KOPT-K1 (cell line): ENCODE data around the gene HBE1.

Experiments used
- H3K27ac ChIP-seq: fragments of 200-600 bp; sonication (generic); 2 replicates; pipeline ENCODE4 v1.5.1; 2016; ENCODE audit warnings: antibody characterized with exemption, mild to moderate bottlenecking, low read depth, low read length; ENCODE audit not compliant: poor library complexity, severe bottlenecking
- H3K36me3 ChIP-seq: fragments of 200-600 bp; sonication (generic); 2 replicates; pipeline ENCODE4 v1.5.1; 2017; ENCODE audit warnings: antibody characterized with exemption, mild to moderate bottlenecking, low read length, moderate library complexity; ENCODE audit not compliant: insufficient read depth
- H3K9me3 ChIP-seq: fragments of 200-600 bp; sonication (generic); 2 replicates; pipeline ENCODE4 v1.5.1; 2017; ENCODE audit warnings: antibody characterized with exemption, low read length, mild to moderate bottlenecking; ENCODE audit not compliant: insufficient read depth, poor library complexity, severe bottlenecking

Gene HBE1

DNA sequence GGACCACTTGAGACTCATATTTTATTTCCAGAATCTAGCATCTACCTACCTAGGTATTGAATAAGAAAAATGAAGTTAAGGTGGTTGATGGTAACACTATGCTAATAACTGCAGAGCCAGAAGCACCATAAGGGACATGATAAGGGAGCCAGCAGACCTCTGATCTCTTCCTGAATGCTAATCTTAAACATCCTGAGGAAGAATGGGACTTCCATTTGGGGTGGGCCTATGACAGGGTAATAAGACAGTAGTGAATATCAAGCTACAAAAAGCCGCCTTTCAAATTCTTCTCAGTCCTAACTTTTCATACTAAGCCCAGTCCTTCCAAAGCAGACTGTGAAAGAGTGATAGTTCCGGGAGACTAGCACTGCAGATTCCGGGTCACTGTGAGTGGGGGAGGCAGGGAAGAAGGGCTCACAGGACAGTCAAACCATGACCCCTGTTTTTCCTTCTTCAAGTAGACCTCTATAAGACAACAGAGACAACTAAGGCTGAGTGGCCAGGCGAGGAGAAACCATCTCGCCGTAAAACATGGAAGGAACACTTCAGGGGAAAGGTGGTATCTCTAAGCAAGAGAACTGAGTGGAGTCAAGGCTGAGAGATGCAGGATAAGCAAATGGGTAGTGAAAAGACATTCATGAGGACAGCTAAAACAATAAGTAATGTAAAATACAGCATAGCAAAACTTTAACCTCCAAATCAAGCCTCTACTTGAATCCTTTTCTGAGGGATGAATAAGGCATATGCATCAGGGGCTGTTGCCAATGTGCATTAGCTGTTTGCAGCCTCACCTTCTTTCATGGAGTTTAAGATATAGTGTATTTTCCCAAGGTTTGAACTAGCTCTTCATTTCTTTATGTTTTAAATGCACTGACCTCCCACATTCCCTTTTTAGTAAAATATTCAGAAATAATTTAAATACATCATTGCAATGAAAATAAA lies 44.9 kb downstream of the HBE1 start:
- Histone ChIP-seq H3K27ac (no peak overlapping the region), H3K36me3 (no peaks in the 10 kb centered on the region), H3K9me3 (no peaks in the 10 kb centered on the region)

DNA sequence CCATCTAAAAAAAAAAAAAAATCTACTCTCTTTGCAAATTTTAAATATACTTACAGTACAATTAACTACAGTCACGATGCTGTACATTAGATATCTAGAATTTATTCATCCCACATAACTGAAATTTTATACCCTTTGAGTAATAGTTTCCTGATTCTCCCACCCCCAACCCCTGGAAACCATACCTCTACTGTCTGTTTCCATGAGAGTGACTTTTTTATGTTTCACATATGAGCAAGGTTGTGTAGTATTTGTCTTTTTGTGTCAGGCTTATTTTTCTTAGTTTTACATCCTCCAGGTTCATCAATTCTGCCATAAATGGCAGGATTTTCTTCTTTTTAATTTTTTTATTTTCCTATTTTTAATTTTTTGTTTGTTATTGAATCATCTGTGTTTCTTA lies 46.1 kb downstream of the HBE1 start:
- H3K36me3 ChIP-seq: no peaks in the 10 kb centered on the region
- H3K9me3 ChIP-seq: no peaks in the 10 kb centered on the region
- no peak overlapping the region for H3K27ac ChIP-seq

DNA sequence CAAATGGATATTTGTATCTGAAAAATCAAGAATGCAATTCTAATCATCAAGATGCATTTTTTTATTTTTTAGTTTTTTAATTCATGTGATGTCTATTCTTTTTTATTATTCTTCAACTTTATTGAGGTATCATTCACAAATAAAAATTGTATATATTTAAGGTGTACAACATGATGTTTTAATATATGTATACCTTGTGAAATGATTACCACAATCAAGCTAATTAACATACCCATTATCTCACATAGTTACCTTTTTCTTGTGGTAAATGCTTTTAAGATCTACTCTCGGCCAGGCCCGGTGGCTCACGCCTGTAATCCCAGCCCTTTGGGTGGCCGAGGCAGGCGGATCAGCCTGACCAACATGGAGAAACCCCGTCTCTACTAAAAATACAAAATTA lies 46.6 kb downstream of the HBE1 start:
- Histone ChIP-seq H3K36me3 (no peaks in the 10 kb centered on the region), H3K9me3 (no peaks in the 10 kb centered on the region), H3K27ac (no peak overlapping the region)
